ENCODE measurements around the gene EIF2S2.

EIF2S2 gene

DNA sequence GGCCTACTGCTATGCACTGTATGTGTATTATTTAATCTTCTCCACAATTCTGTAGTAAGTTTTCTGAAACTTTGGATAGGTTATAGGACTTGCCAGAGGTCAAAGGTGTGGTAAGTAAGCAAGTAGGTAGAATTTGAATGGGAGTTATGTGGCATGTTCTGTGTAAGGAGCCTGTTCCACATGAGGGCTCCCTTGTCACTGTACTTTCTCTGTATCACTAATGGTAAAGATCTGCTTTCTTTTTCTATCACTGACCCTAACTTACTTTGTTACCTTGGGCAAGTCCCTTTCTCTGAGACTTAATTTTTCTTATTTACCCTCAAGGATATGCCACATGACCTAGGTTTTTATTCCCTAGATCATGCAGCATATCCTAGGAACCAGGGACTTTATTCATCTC, 50.3 kb downstream of the EIF2S2 start:
- no peak for DNase-seq

DNA sequence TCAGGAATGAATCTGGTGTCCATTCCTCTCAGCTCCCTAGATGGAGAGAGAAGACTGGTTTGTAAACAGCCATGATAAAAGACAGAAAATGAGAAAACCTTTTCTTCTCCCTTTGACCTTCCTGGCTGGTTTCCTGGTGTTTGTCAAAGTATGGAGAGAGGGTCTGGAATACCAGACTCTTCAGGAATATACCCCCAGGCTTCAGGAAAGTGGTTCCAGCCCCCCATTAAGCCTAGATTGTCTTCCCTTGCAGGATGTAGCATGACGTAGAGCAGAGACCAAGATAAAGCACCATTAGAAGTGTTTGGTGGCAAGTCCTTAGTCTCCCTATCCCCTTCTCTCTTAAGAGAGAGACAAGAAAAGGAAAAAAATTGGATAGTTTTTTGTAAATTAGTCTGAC, 51.1 kb downstream of the EIF2S2 start:
- DNase-seq = no peak

DNA sequence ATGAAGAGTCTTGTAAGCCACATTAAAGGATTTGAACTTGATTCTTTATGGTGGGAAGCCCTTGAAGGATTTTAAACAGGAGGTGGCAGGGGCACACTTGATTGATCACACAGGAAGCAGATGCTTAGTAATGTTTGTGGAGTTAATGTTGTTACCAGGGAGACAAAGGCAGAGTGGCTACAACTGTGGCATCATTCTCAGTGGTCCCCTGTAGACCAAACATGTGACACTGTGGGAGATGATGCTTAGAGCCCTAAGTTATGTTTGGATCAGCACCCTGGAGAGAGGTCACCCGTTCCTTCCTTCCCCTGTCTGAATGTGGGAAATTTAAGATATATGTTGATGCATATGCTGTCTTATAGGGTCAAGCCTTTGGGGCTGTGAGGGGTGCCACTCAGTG, 53.2 kb downstream of the EIF2S2 start:
- peak in 1 of 2 experiments; percentile 54 for DNase-seq

DNA sequence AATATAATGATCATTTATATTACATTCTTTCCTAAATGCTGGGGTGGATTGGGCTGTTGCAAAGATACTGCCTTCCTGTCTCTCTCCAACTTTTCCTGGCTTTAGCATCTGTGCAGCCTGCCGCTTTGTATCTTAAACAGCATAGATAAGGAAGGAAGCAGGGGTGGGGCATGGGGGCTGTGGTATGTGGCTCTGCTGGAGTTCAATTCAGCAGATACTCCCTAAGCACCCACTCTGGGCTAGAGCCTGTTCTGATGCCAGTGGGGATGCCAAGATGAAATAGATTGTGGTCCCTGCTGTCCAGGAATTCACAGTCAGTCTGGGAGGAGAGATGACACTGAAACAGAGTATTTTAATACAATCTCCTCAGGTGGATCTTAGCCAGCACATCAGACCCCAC, 56.8 kb downstream of the EIF2S2 start:
- DNase-seq = no peak

DNA sequence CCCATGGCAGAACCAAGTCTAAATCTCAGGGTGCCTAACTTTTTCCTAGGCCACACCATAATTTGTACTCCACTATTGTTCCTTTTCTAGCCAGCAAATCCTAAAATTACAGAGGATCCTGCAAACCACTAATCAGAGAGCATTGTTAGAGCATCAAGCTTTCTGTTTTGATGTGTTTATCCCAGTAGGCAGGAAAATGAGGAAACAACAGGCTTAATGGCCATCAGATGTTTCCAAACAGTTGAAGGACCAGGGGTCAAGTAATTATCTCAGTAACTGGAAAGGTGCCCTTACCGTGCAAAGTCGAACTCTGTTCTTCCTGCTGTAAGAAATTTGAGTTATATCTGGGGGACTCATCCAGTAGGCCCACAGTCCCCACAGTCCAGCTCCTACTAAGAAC, 59.6 kb downstream of the EIF2S2 start:
- no peak for DNase-seq

DNA sequence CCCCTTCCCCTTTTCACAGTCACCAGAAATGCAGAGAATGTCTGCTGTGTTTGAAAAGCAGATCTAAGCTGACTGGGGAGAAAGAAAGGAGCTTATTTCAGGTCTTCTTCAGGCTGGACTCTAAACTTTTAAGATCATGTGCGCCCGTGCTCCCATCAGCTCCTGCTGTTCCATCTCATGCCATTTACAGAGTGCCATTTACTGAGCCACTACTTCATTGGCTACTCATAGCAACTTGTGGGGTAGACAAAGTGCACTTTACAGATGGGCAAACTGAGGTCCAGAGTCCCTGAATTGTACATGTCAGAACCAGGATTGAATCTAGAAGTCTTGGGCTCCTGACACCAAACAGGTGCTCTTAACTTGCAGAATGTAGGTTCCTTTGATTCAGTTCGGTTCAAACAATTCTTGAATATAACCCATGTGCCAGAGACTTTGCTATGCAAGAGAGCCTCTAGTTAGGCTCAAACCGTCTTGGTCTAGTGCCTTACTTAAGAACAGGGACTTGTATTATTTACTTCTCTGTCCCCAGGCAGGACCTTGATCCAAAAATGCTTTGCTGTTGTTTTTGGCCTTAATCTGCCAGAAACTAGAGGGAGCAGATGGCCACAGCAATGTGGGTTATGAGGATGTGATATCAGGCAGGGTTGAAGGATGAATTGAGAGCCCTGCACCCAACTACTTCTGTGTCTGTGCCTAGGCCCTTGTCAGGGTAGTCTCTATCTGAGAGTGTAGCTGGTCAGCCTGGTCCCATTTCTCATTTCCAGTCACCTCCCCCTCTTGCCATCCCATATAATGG, 61.9 kb downstream of the EIF2S2 start:
- DNase-seq = no peak

DNA sequence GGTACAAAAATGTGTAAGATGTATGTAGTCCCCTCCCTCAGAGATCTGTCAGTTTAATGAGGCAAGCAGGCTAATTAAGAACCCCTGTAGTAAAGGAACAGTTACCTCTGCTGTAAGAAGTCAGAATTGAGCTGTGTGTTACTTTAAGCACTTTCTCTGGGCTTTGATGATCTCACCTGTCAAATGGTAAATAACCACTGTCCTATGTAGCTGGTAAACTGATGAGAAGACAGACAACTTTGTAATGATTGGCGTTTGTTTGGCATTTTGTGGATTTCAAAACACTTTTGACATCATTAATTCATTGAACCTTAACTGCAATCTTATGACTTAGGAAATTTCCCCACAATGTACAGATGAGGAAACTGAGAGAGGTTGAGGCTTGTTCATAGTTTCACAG, 62.7 kb downstream of the EIF2S2 start:
- DNase-seq = no peak

DNA sequence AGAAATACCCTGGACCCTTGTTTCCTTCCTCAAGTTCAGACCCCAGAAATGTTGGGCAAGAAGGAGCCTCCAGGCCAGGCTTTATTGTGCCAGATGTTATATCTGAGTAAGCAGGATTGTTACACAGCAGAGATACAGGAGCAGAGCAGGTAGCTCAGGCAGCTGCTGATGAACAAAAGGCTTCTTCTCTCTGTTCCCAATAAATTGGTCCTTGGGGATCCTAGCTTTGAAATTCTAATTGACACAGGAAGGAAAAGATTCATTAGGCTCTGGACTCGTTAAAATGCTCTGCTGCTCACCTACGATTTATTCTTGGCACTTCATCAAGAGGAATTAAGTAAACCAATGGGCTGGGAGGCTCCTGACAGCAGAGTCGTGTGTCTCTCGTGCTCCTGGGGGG, 64.1 kb downstream of the EIF2S2 start:
- no peak for DNase-seq

DNA sequence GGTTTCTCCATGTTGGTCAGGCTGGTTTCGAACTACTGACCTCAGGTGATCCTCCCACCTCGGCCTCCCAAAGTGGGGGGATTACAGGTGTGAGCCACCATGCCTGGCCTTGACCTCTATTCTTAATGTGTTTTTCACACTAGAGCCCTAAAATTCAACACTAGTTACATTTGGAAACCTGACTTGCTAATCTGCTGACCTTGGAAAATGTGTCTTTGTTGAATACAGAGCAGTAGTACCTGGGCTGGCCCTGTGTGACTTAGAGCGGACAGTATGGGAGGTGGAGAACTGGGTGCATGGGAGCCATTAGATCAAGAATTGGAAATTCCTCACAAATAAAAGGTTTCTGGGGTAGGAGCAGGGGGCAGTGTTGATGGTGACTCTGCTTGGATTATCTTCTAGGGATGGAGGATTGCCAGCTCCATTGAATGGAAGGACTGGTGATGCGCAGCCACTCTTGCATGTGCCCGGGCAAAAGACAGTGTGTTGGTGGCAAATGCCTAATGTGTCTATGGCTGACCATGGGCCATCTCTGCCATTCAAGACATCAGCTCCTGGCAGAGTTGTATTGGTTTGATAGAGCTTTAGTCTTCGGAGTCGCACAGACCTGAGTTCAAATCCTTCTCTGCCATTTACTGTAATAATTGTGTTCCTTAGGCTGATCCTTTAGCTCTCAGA, 64.9 kb downstream of the EIF2S2 start:
- no peak for DNase-seq

DNA sequence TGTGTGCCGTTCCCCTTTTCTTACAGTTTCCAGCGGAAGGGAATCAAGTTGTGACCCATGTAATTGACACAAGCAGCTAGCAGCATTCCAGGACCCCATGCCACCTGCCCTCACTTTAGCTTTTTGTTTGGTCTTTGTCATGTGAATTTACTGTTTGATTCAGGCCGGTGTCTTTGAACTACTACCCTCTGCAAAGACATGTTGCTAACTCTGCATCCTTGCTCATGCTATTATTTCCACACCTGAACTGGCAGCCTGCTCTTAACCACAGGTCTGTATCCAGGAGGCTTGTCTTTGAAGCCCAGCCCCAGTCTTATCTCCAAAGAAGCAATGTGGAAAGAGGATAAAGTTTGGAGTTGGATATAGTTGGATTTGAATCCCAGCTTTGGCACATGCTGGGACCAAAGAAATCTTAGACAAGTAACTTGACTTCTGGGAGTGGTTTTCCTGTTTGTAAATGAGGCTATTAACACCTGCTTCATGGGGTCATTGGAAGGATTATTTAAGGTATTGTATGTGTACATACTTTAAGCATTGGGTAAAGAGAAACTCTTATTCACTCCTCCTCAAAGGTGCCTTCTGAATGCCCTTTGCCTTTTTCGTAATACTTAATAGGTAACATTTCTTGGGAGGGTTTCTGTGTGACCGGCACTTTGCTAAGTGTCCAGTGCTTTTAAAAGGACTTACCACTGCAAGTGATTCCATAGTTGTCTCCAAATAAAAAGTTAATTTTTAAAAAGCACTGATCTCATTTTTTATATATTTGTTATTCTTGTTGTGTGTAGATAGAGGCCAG, 65.9 kb downstream of the EIF2S2 start:
- no peak for DNase-seq

DNA sequence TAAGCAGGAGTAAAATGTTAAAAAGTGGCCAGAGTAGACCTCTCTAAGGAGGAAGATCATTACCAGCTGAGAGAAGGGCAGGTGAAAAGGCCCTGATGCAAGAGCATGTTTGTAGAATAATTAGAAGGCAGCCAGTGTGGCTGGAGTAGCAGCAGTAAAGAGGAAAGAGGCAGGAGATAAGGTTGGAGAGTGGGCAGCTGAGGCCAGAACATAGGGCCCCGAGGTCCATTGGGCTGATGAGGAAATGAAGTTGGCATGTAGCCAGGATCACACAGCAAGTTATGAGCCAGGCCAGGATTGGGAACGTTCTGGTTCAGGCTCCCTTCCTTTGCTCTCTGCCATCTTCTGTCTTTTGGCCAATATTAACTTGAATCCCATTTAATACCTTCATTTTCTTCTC, 66.7 kb downstream of the EIF2S2 start:
- no peak for DNase-seq

DNA sequence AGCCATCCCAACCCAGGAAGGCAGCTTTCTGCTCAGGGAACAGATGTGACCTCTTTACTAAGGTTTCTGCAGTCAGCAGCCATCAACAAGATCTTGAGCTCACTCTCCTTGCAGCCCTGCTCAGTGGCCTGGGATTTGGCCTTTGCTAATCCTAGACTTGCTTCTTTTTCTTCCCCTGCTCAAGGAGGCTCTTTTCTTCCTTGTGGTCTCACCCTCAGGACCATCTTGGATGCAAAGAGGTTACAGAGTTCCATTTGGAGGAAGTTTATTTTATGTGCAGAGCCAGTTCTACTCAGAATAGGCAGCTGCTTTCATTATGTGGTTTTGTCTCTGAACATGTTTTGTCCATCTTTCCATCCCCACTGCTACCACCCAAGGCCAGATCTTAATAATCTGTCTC, 69.0 kb downstream of the EIF2S2 start:
- DNase-seq = no peak

DNA sequence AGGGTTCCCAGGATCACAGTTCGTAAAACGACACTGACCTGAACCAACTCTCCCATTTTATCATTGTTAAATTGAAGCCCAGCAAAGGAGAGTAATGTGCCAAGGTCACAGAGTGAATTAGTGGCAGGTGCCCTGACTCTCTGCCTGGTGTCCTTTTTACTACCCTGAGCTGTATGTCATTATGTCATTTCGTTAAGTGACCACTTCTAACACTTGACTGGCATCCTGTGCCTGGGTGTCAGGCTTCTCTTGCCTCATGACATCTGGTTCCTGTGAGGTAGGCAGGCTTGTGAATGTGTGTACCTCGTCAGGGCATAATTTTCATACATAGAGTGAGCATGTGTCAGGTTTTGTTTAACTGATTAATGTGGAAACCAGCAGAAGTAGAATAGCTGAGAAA, 69.8 kb downstream of the EIF2S2 start:
- DNase-seq = no peak

DNA sequence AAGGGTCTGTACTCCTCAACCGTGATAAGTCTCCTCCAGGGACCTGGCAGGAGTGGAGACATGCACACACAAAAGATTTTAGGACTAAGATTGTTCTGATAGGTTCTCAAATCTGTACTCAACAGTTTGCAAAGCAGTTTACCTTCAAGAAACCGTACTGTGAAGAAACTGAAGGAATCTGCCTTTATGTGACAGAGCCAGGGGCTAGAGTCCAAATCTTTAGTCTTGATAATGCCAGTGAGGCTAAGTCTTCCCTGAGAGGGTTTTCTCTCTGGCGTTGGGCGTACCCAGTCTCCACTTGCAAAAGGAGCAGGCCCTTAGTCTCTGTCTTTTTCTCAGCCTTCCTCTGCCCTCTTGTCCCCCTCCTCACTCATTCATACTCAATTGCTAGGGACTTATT, 70.8 kb downstream of the EIF2S2 start:
- no peak for DNase-seq

DNA sequence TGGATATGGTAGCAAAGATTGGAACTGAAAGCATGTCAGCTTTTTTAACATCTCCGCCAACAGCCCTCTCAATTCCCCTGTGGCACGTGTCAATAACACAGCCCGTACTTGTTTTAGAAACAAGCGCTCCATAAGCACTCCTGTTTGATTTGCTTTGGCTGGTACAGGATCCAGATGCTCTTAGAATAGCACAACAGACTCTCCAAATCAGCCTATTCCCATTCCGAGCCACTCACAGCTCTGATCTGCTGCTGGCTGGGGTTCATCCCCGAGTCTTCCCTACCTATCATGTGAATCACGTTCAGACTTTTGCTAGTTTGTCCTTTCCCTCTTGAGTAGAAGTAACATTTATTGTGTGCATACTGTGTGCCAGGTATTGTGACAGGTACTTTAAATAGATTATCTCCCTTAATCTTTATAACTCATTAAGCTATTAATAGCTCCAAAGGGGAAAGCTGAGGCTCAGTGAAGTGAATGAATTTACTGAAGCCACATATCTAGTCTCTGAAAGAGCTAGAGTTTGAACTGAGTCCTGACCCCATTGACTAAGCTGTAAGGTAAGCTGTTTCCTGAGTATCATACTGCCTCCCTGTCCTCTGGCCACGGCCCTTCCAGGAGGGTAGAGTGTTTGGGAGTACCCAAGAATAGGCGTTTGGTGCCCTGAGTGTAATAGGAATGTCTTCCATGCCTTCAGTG, 71.6 kb downstream of the EIF2S2 start:
- DNase-seq = no peak

Data from SW 1271 (cell line).